Vagina (tissue), 2 donors: ENCODE data around the gene GGTLC1.

Experiments used
- POLR2AphosphoS5 ChIP-seq, 2 donors: sonication (generic); formaldehyde crosslinking; IDR thresholded peaks; one replicate each; pipeline ENCODE4 v1.9.0; 2017; ENCODE audit warnings: antibody characterized with exemption in 2 of 2, mild to moderate bottlenecking in 2 of 2, low read depth in 1 of 2; ENCODE audit not compliant: insufficient read depth in 1 of 2
- TF ChIP-seq, protein P1 (sequence below), 3 experiments: fragments of 450-650 bp in 2 of 3; fragments of 200-600 bp in 1 of 3; sonication (generic) in 1 of 3; IDR thresholded peaks; one replicate each; pipeline ENCODE4 v1.5.1; 2017 to 2019; ENCODE audit warnings: antibody characterized with exemption in 3 of 3, mild to moderate bottlenecking in 2 of 3, moderate library complexity in 2 of 3

- no peak for TF ChIP-seq POLR2AphosphoS5 (IDR thresholded peaks at IDR 0.05; ENCODE audit: insufficient read depth in 1 of 2, low read depth in 1 of 2)
- TF ChIP-seq, protein P1, sequence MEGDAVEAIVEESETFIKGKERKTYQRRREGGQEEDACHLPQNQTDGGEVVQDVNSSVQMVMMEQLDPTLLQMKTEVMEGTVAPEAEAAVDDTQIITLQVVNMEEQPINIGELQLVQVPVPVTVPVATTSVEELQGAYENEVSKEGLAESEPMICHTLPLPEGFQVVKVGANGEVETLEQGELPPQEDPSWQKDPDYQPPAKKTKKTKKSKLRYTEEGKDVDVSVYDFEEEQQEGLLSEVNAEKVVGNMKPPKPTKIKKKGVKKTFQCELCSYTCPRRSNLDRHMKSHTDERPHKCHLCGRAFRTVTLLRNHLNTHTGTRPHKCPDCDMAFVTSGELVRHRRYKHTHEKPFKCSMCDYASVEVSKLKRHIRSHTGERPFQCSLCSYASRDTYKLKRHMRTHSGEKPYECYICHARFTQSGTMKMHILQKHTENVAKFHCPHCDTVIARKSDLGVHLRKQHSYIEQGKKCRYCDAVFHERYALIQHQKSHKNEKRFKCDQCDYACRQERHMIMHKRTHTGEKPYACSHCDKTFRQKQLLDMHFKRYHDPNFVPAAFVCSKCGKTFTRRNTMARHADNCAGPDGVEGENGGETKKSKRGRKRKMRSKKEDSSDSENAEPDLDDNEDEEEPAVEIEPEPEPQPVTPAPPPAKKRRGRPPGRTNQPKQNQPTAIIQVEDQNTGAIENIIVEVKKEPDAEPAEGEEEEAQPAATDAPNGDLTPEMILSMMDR (IDR thresholded peaks at IDR 0.05): no peak
Measured at GRCh38 chr20:23998844-23999243, 10.3 kb upstream of the GGTLC1 start.
